Body of pancreas (tissue), 4 donors: Measurements from ENCODE around the gene CNKSR2.

Source experiments
- CTCF ChIP-seq, 7 experiments: fragments of 450-650 bp in 4 of 7; fragments of 200-600 bp in 3 of 7; sonication (generic) in 3 of 7; IDR thresholded peaks; one replicate each; pipeline ENCODE4 v1.5.1; 2016 to 2019; ENCODE audit warnings: antibody characterized with exemption in 7 of 7
- POLR2A ChIP-seq, 3 donors: fragments of 450-650 bp; IDR thresholded peaks; one replicate each; pipeline ENCODE4 v1.6.1; 2016; ENCODE audit warnings: antibody characterized with exemption in 3 of 3, mild to moderate bottlenecking in 2 of 3

DNA sequence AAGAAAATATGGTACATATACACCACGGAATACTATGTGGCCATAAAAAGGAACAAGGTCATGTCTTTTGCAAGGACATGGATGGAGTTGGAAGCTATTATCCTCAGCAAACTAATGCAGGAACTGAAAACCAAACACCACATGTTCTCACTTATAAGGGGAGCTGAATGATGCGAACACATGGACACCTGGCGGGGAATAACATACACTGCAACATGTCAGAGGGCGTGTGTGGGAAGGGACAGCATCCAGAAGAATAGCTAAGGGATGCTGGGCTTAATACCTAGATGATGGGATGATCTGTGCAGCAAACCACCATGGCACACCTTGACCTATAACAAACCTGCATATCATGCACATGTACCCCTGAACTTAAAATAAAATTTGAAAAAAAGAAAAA is 19.5 kb upstream of the CNKSR2 start:
- TF ChIP-seq CTCF (IDR thresholded peaks at IDR 0.05): no peak
- no peak for TF ChIP-seq POLR2A (IDR thresholded peaks at IDR 0.05)
